Stomach (tissue), 9 donors: ENCODE data around the gene SMAD6. TPM values are rescaled to one million over a fixed set of nuclear protein-coding genes. Genes with fewer than 3 reads are reported as not detected.

Source experiments
- DNase-seq, 2 donors: peaks; one replicate each; pipeline versions ENCODE4 v3.0.0 to v3.0.0-alpha.2; 2013 to 2019
- H3K27ac ChIP-seq, 5 donors: fragments of 200-600 bp in 4 of 5; sonication (generic) in 4 of 5; one replicate each; pipeline ENCODE4 v1.5.1; 2013 to 2019; ENCODE audit warnings: mild to moderate bottlenecking in 1 of 5, moderate library complexity in 1 of 5
- H3K27me3 ChIP-seq, 3 donors: fragments of 200-600 bp; sonication (generic); one replicate each; pipeline ENCODE4 v1.5.1; 2017 to 2019; ENCODE audit warnings: mixed run types in 1 of 3
- H3K36me3 ChIP-seq, 4 donors: fragments of 200-600 bp; sonication (generic); 1 replicate in 3 of 4; 2 replicates in 1 of 4; pipeline ENCODE4 v1.5.1; 2016 to 2019
- H3K4me1 ChIP-seq, 4 donors: fragments of 200-600 bp; sonication (generic); one replicate each; pipeline ENCODE4 v1.5.1; 2016 to 2019
- H3K4me3 ChIP-seq, 4 donors: fragments of 200-600 bp; sonication (generic) in 3 of 4; one replicate each; pipeline ENCODE4 v1.5.1; 2016 to 2019; ENCODE audit warnings: mild to moderate bottlenecking in 1 of 4
- H3K9me3 ChIP-seq, 4 donors: fragments of 200-600 bp; sonication (generic); one replicate each; pipeline ENCODE4 v1.5.1; 2016 to 2019
- EP300 ChIP-seq: sonication (generic); formaldehyde crosslinking; IDR thresholded peaks from one replicate; pipeline ENCODE4 v1.6.1; 2017; ENCODE audit warnings: antibody characterized with exemption
- POLR2A ChIP-seq, 4 donors: fragments of 450-650 bp; IDR thresholded peaks; one replicate each; pipeline ENCODE4 v1.6.1; 2016; ENCODE audit warnings: antibody characterized with exemption in 4 of 4, control low read depth in 2 of 4, mild to moderate bottlenecking in 1 of 4, moderate library complexity in 1 of 4
- POLR2AphosphoS5 ChIP-seq, 3 donors: sonication (generic); formaldehyde crosslinking; IDR thresholded peaks; one replicate each; pipeline ENCODE4 v1.6.1; 2016; ENCODE audit warnings: antibody characterized with exemption in 3 of 3
- WGBS, 5 donors: extraction: QIAGEN DNeasy Blood & Tissue Kit in 3 of 5; methylation state at CpG; one replicate each; pipeline versions ENCODE4 v1.1.5 to v1.1.7; 2013 to 2018; 5-methylcytosine and 5-hydroxymethylcytosine counted together
- intact Hi-C: fragments of 100-400 bp; cut with DNase I; formaldehyde crosslinking; loops from one replicate; pipeline ENCODE4 v1.15.1; 2023; ENCODE audit warnings: low total_unique reads
- polyA plus RNA-seq, 3 donors: library from polyadenylated mRNA; stranded (reverse); fragments of 200-250 nt; gene quantifications; one replicate each; pipeline ENCODE4 v1.2.3, GENCODE V29; 2013
- total RNA-seq, 5 donors: library from RNA; depleted of rRNA; stranded (reverse); fragments of >200 nt; gene quantifications; one replicate each; pipeline versions ENCODE4 v1.1.0 to v1.2.3, GENCODE V29; 2014 to 2016
- TF ChIP-seq, protein P1 (sequence below), 7 experiments: fragments of 450-650 bp in 4 of 7; fragments of 200-600 bp in 3 of 7; sonication (generic) in 3 of 7; IDR thresholded peaks; one replicate each; pipeline ENCODE4 v1.5.1; 2016 to 2019; ENCODE audit warnings: antibody characterized with exemption in 7 of 7, control low read depth in 2 of 7, mild to moderate bottlenecking in 1 of 7
- donor health status: healthy with polysubstance abuse.
- donor health status: Bipolar disorder and iron deficiency.
- donor health status: healthy.

Gene SMAD6
- total and polyA plus RNA-seq, 8 donors: 4.0 to 112 (median 28.3) TPM

GRCh38 chr15:66795851-66796250 lies 93.8 kb downstream of the SMAD6 start:
- Histone ChIP-seq H3K4me1 (no peaks in the 10 kb centered on the region), H3K27me3 (no peaks in the 10 kb centered on the region), H3K4me3 (no peak overlapping the region), H3K27ac (no peak overlapping the region), H3K9me3 (no peaks in the 10 kb centered on the region), H3K36me3 (no peaks in the 10 kb centered on the region)
- 66 to 83% (median 82%) methylated on average over 10 of the region's 10 CpGs for WGBS, 5 donors
- intact Hi-C loops: no loop called here
- no peak for DNase-seq
- TF ChIP-seq, protein P1, sequence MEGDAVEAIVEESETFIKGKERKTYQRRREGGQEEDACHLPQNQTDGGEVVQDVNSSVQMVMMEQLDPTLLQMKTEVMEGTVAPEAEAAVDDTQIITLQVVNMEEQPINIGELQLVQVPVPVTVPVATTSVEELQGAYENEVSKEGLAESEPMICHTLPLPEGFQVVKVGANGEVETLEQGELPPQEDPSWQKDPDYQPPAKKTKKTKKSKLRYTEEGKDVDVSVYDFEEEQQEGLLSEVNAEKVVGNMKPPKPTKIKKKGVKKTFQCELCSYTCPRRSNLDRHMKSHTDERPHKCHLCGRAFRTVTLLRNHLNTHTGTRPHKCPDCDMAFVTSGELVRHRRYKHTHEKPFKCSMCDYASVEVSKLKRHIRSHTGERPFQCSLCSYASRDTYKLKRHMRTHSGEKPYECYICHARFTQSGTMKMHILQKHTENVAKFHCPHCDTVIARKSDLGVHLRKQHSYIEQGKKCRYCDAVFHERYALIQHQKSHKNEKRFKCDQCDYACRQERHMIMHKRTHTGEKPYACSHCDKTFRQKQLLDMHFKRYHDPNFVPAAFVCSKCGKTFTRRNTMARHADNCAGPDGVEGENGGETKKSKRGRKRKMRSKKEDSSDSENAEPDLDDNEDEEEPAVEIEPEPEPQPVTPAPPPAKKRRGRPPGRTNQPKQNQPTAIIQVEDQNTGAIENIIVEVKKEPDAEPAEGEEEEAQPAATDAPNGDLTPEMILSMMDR (IDR thresholded peaks at IDR 0.05): no peak
- TF ChIP-seq EP300 (no peak), POLR2A (IDR thresholded peaks at IDR 0.05) (no peak), POLR2AphosphoS5 (IDR thresholded peaks at IDR 0.05) (no peak)

- intact Hi-C loops: no loop called here
- 93 to 100% (median 96%) methylated on average over 1 of the region's 1 CpG for WGBS, 5 donors
- H3K4me1 ChIP-seq: no peaks in the 10 kb centered on the region
- no peak overlapping the region for H3K27ac ChIP-seq
- TF ChIP-seq, protein P1 (IDR thresholded peaks at IDR 0.05): no peak
- no peak for TF ChIP-seq POLR2AphosphoS5 (IDR thresholded peaks at IDR 0.05)
- no peak for TF ChIP-seq POLR2A (IDR thresholded peaks at IDR 0.05)
- TF ChIP-seq EP300: no peak
- DNase-seq: no peak
- H3K9me3 ChIP-seq: no peaks in the 10 kb centered on the region
- H3K4me3 ChIP-seq: no peak overlapping the region
- H3K27me3 ChIP-seq: no peaks in the 10 kb centered on the region
- H3K36me3 ChIP-seq: no peaks in the 10 kb centered on the region
These were observed 94.3 kb downstream of the SMAD6 start for GRCh38 chr15:66796343-66796742.

DNA sequence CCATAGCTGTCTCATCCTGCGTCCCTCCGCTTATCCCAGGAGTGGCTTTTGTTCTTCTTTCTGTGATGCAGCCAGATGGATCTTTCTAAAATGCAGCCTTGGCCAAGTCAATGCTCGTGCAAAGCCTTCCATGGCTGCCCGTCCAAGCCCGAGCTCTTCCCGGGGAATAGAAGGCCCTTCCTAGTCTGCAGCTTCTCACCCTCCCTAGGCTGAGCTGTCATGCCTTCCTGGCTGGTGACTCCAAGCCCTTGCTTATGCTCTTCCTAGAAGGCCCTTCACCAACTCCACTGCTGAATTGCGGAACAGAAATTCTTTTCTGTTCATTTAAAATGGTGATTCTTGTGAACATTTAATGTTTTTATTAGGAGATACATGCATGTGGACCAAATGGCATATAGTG lies 95.9 kb downstream of the SMAD6 start:
- TF ChIP-seq POLR2AphosphoS5 (IDR thresholded peaks at IDR 0.05) (no peak), EP300 (no peak), POLR2A (IDR thresholded peaks at IDR 0.05) (no peak)
- TF ChIP-seq, protein P1 (IDR thresholded peaks at IDR 0.05): no peak
- 72 to 89% (median 83%) methylated on average over 7 of the region's 7 CpGs for WGBS, 5 donors
- H3K36me3 ChIP-seq: no peaks in the 10 kb centered on the region
- H3K9me3 ChIP-seq: no peaks in the 10 kb centered on the region
- intact Hi-C loops: no loop called here
- DNase-seq: no peak
- H3K27me3 ChIP-seq: no peaks in the 10 kb centered on the region
- no peak overlapping the region for H3K4me3 ChIP-seq
- peaks cover 9 to 13% (median 12%) of the 10 kb centered on the region in 4 donors for H3K4me1 ChIP-seq
- H3K27ac ChIP-seq: no peak overlapping the region

DNA sequence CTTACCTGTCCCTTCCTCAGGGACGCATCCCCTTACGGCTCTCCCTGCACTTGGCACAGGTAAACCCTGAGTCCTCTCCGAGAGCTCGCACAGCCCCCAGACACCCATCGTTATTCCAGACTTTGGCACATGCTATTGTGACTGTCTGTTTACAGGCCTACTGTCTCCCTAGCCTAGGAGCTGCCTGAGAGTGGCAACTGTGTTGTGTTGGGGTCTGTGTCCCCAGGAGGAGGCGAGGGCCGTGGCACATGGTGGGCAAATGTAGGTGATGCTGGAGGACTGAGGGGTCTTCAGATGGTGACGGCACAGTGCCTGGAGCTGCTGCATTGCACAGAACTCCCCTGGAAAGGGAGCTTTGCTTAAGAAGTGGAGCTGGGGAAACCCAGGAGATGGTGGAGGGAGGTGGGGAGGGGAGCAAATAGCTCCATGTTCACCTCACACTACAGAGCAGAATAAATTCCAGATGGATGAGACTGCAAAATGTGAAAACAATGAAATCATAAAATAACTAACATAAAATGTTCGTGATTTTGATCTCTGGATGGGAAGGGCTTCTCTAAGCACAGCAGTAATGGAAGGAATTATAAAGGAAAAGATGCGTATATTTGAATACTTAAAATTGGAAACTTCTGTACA lies 96.5 kb downstream of the SMAD6 start:
- no peaks in the 10 kb centered on the region for H3K36me3 ChIP-seq
- H3K27me3 ChIP-seq: no peaks in the 10 kb centered on the region
- intact Hi-C loops: no loop called here
- H3K27ac ChIP-seq: no peak overlapping the region
- no peaks in the 10 kb centered on the region for H3K9me3 ChIP-seq
- DNase-seq: no peak
- H3K4me3 ChIP-seq: no peak overlapping the region
- peaks cover 15 to 19% (median 18%) of the 10 kb centered on the region in 4 donors for H3K4me1 ChIP-seq
- 87 to 94% (median 92%) methylated on average over 10 of the region's 10 CpGs for WGBS, 5 donors
- TF ChIP-seq EP300 (no peak), POLR2AphosphoS5 (IDR thresholded peaks at IDR 0.05) (no peak), POLR2A (IDR thresholded peaks at IDR 0.05) (no peak)
- TF ChIP-seq, protein P1 (IDR thresholded peaks at IDR 0.05): no peak
